Sigmoid colon (tissue), 4 donors: Measurements from ENCODE around the gene MROH2A.

ENCODE experiments used
- POLR2A ChIP-seq, 2 donors: fragments of 450-650 bp; IDR thresholded peaks; one replicate each; pipeline ENCODE4 v1.6.1; 2016; ENCODE audit warnings: antibody characterized with exemption in 2 of 2, mild to moderate bottlenecking in 2 of 2, moderate library complexity in 2 of 2
- POLR2AphosphoS5 ChIP-seq, 4 donors: sonication (generic); formaldehyde crosslinking; IDR thresholded peaks; one replicate each; pipeline ENCODE4 v1.6.1; 2017; ENCODE audit warnings: antibody characterized with exemption in 4 of 4
- TF ChIP-seq, protein P1 (sequence below), 4 experiments: fragments of 450-650 bp in 3 of 4; fragments of 200-600 bp in 1 of 4; IDR thresholded peaks; one replicate each; pipeline ENCODE4 v1.5.1; 2016 to 2019; ENCODE audit warnings: antibody characterized with exemption in 4 of 4, mild to moderate bottlenecking in 3 of 4, moderate library complexity in 2 of 4

- TF ChIP-seq, protein P1, sequence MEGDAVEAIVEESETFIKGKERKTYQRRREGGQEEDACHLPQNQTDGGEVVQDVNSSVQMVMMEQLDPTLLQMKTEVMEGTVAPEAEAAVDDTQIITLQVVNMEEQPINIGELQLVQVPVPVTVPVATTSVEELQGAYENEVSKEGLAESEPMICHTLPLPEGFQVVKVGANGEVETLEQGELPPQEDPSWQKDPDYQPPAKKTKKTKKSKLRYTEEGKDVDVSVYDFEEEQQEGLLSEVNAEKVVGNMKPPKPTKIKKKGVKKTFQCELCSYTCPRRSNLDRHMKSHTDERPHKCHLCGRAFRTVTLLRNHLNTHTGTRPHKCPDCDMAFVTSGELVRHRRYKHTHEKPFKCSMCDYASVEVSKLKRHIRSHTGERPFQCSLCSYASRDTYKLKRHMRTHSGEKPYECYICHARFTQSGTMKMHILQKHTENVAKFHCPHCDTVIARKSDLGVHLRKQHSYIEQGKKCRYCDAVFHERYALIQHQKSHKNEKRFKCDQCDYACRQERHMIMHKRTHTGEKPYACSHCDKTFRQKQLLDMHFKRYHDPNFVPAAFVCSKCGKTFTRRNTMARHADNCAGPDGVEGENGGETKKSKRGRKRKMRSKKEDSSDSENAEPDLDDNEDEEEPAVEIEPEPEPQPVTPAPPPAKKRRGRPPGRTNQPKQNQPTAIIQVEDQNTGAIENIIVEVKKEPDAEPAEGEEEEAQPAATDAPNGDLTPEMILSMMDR (IDR thresholded peaks at IDR 0.05), result no peak
- TF ChIP-seq POLR2A (IDR thresholded peaks at IDR 0.05), result no peak
- no peak for TF ChIP-seq POLR2AphosphoS5 (IDR thresholded peaks at IDR 0.05)
These were observed 11.4 kb downstream of the MROH2A start for GRCh38 chr2:233789554-233789953.
